SW480 (cell line): ENCODE measurements around the gene SRRM3.
"Not testable (repeated sequence)": the region's sequence is repeated elsewhere in the genome, so short reads cannot be mapped to it uniquely, and the experiment has no call there.

ENCODE experiments used
- DNase-seq: peaks from one replicate; pipeline ENCODE4 v3.0.0-alpha.2; 2016; ENCODE audit warnings: low spot score

Gene SRRM3

GRCh38 chr7:76230214-76230613, 28.5 kb downstream of the SRRM3 start:
- no peak for DNase-seq

- no peak for DNase-seq
These were observed 29.4 kb downstream of the SRRM3 start for GRCh38 chr7:76231071-76231470.

GRCh38 chr7:76231583-76231982, 29.9 kb downstream of the SRRM3 start:
- no peak for DNase-seq

DNA sequence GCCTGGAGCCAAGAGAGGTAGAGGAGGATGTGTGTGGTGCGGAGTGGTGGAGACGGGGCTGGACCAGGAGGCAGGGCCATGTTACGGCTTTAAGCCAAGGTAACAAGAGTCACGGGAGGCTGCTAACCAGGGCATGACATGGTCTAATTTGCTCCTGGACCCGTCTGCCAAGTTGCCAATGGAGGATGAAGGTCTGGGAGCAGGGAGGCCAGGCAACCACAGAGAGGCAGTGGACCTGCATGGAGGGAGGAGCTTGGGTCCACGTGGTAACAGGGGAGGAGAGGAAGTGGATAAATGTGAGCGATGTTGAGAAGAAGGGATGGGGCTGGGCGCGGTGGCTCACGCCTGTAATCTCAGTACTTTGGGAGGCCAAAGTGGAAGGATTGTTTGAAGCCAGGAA, 31.0 kb downstream of the SRRM3 start:
- DNase-seq, result no peak

DNA sequence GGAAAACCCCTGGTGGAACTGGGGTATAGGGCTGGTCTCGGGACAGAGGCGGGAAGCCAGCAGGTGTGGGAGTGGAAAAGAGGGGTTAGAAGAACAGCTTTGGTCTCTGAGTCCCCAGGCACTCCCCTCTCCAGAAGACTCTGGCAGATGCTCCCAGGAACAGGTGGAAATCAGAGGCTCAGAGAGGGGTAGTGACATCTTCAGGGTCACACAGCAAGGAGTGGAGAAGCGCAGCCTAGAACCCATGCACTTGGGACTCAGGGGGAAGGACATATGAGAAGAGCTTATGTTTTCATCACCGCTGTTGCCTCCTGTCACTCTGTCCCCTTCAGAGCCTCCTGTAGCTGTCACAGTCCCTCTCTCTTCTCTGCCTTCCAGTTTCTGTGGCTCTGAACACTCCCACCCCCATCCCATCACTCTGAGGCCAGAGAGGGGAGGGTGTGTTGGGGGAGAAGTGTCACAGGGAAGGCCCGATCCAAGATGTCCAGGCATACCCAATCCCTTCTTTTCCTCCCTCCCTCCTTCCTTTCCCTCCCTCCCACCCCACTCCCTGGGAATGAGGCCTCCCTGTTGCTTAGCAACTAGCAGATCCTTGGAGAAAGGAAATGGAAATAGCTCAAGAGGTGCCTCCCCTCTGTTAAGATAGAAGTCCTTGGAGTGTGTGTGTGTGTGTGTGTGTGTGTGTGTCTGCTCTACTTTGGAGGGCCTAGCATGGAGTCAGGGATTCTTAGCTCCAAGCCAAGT, 32.0 kb downstream of the SRRM3 start:
- no peak for DNase-seq

DNA sequence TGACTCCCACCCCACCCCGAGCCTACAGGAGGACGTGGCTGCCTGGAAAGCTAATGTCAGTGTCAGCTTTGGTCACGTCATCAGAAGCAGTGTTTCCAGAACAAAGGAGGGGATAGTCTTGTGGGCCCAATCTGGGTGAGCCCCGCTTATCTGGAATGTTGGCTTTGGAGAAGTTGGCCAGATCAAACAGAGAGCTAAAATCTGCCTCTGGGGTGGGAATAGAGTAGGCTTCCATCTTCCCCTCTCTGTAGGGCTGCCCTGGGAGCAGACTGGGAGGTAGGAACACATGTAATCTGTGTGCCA, 32.5 kb downstream of the SRRM3 start:
- DNase-seq, result no peak

- peak; percentile 65 for DNase-seq
These were observed 33.3 kb downstream of the SRRM3 start for GRCh38 chr7:76234931-76235441.

DNA sequence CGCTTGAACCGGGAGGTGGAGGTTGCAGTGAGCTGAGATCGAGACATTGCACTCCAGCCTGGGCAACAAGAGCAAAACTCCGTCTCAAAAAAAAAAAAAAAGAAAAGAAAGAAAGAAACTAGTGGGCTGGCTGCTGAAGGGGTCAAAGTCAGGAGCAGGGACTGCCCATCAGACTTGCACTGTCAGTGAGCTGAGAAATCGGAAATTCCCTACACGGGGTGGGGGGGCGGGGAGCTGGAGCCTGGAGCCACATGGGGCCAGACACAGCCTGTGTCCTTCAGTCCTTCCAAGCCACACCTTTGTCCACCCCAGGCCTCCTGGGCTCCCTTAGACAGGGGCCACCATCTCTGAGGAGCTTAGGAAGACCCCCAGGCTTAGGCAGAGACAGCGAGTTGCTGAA, 34.5 kb downstream of the SRRM3 start:
- DNase-seq, result no peak

GRCh38 chr7:76238326-76238725, 36.6 kb downstream of the SRRM3 start:
- DNase-seq, result no peak

DNA sequence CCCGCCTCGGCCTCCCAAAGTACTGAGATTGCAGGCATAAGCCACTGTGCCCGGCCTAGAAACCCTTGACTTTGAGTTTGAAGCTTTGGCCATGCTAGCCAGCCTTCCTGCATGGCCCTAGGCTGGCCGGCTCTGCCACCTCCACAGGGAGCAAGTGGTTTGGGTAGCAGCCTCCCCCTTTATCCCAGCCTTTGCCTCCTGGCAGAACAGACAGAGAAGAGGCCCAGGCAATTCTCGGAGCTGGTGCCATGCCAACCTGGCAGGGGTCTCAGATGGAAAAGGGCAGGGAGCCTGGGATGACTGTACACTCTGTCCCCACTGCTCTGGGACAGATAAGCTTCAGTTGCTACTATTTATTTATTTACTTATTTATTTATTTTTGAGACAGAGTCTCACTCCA, 39.4 kb downstream of the SRRM3 start:
- no peak for DNase-seq

- DNase-seq, result not testable (repeated sequence)
These were observed 40.9 kb downstream of the SRRM3 start for GRCh38 chr7:76242517-76243063.

- DNase-seq, result no peak
These were observed 43.2 kb downstream of the SRRM3 start for GRCh38 chr7:76244781-76245391.

GRCh38 chr7:76246804-76247389, 45.2 kb downstream of the SRRM3 start:
- DNase-seq, result no peak

DNA sequence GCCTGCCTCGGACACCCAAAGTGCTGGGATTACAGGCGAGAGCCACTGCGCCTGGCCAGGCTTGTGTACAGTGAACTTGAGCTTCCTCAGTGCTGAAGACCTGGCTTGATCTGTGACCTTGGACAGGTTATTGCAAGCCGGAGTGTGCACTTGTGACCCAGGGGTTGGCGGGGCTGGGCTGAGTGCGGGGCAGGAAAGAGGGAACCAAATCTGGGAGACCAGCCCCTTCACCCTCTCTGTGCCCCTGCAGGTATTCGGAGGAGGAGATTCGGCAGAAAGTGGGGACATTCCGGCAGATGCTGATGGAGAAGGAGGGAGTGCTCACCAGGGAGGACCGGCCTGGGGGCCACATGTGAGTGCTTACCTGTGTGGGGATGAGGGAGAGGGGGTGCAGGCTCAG, 46.2 kb downstream of the SRRM3 start:
- DNase-seq, result no peak

GRCh38 chr7:76252021-76252420, 50.3 kb downstream of the SRRM3 start:
- DNase-seq, result no peak

GRCh38 chr7:76254781-76255180, 53.1 kb downstream of the SRRM3 start:
- no peak for DNase-seq

GRCh38 chr7:76257973-76258372, 56.3 kb downstream of the SRRM3 start:
- DNase-seq, result no peak

DNA sequence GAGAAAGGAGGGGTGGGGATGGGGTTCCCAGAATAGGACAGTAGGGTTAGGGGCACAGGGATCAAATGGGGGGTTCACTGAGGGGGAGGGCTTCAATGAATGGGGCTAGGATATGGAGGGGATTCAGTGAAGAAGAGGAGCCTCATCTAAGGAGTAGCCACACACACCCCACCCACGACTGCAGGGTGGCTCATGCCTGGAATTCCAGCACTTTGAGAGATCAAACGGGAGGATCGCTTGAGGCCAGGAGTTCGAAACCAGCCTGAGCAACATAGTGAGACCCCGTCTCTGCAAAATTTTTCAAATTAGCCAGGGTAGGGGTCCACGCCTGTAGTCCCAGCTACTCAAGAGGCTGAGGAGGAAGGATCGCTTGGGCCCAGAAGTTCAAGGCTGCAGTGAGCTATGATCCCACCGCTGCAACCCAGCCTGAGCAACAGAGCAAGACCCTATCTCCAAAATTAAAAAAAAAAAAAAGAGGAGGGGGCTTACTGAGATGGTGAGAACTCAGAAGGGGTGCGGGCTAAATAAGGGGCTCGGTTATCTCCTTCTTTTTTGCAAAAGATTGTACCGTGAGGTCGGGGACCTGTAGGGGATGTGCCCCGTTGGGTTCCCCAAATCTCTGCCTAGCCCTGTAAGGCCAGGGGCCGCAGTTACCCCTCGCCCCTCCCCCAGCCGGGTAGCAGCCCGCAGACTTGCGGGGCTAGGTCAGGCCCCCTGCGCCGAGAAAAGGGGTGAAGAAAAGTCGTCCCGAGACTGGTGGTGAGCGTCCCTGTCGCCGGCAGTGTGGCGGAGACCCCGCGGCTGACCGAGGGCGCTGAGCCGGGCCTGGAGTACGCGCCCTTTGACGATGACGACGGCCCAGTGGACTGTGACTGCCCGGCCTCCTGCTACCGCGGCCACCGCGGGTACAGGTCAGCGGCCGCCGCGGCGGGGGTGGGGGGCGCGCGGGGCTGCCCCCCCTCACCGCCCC, 57.7 kb downstream of the SRRM3 start:
- DNase-seq, result no peak

- DNase-seq, result peak; percentile 77
These were observed 58.5 kb downstream of the SRRM3 start for GRCh38 chr7:76260171-76260703.

- no peak for DNase-seq
These were observed 59.6 kb downstream of the SRRM3 start for GRCh38 chr7:76261329-76261728.

DNA sequence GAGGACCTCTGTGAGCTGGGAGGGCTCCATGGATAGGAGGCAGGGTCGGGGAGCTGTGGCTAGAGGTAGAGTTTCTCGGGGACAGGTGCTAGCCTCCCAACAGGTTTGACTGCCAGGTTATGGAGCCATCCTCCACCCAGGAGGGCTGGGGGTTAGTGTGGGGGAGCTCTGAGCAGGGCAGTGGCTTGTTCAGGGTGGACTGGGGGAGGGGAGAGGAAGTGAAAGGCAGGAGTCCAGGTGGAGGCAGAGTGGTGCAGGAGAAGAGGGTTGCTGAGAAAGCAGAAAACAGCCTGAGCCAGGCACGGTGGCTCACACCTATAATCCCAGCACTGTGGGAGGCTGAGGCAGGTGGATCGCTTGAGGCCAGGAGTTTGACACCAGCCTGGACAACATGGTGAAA, 60.2 kb downstream of the SRRM3 start:
- no peak for DNase-seq
